K562 (cell line): Measurements from ENCODE around the gene SERPINE1. TPM values are rescaled to one million over a fixed set of nuclear protein-coding genes. Genes with fewer than 3 reads are reported as not detected.
A peak's percentile ranks its signal among the peaks of the same experiment; 100 is the strongest.

ENCODE experiments used
- E2F3 ChIP-seq: fragments of 250-450 bp; sonication (Bioruptor Pico); IDR thresholded peaks from 2 replicates; pipeline ENCODE4 v1.4.0; 2020; ENCODE audit warnings: mild to moderate bottlenecking
- ESRRA ChIP-seq: fragments of 450-650 bp; IDR thresholded peaks from 2 replicates; pipeline ENCODE4 v1.6.1; 2014; ENCODE audit warnings: low read depth, mild to moderate bottlenecking, moderate library complexity, borderline replicate concordance
- ESRRB ChIP-seq: fragments of 250-450 bp; sonication (Bioruptor Pico); IDR thresholded peaks from 2 replicates; pipeline ENCODE4 v1.5.0; 2020; ENCODE audit warnings: mild to moderate bottlenecking, moderate library complexity, borderline replicate concordance
- ETV1 ChIP-seq: fragments of 450-650 bp; conservative IDR thresholded peaks from 2 replicates; pipeline ENCODE4 v1.6.1; 2016; ENCODE audit warnings: missing genetic modification characterization, control low read depth, low read depth, missing compliant biosample characterization
- FOSL1 ChIP-seq: fragments of 200-800 bp; sonication (Bioruptor generic); conservative IDR thresholded peaks from 2 replicates; pipeline ENCODE4 v1.6.1; 2016; ENCODE audit warnings: missing genetic modification characterization, missing compliant biosample characterization
- GTF2F1 ChIP-seq: IDR thresholded peaks from 2 replicates; pipeline ENCODE4 v1.6.1; 2011; ENCODE audit warnings: low read depth, low read length, improper control_type of control experiment
- HDAC6 ChIP-seq: IDR thresholded peaks from 2 replicates; pipeline ENCODE4 v1.6.1; 2012; ENCODE audit warnings: low read depth, mild to moderate bottlenecking, control low read depth, inconsistent platforms, low read length, moderate library complexity
- HMGN3 ChIP-seq: IDR thresholded peaks from 2 replicates; pipeline ENCODE4 v1.6.1; 2011; ENCODE audit warnings: borderline replicate concordance, low read depth, mild to moderate bottlenecking, mixed read lengths, low read length; ENCODE audit not compliant: insufficient read length; ENCODE audit errors: extremely low read depth
- NRF1 ChIP-seq, 2 experiments: fragments of 450-650 bp; IDR thresholded peaks in 1 of 2; conservative IDR thresholded peaks in 1 of 2; 2 replicates each; pipeline ENCODE4 v1.6.1; 2014; ENCODE audit warnings: mild to moderate bottlenecking in 2 of 2
- RBM15 ChIP-seq: fragments of 200-400 bp; formaldehyde crosslinking; IDR thresholded peaks from 2 replicates; pipeline ENCODE4 v1.6.1; 2018; ENCODE audit warnings: mild to moderate bottlenecking, low read length, moderate library complexity; ENCODE audit not compliant: insufficient read depth
- SOX6 ChIP-seq: fragments of 450-650 bp; IDR thresholded peaks from 2 replicates; pipeline ENCODE4 v1.6.1; 2014; ENCODE audit warnings: mild to moderate bottlenecking
- TEAD4 ChIP-seq, 2 experiments: sonication (generic) in 1 of 2; formaldehyde crosslinking in 1 of 2; IDR thresholded peaks; 2 replicates each; pipeline versions ENCODE4 v1.6.1 to v1.8.0; 2012 to 2022; ENCODE audit warnings: borderline replicate concordance in 1 of 2, inconsistent platforms in 1 of 2, low read length in 1 of 2, mild to moderate bottlenecking in 1 of 2, missing genetic modification reagents in 1 of 2
- ZNF589 ChIP-seq: fragments of 200-800 bp; sonication (Bioruptor generic); IDR thresholded peaks from 2 replicates; pipeline ENCODE4 v1.6.1; 2016; ENCODE audit warnings: low read depth, missing genetic modification characterization, missing compliant biosample characterization
- ZSCAN32 ChIP-seq: fragments of 450-650 bp; formaldehyde crosslinking; IDR thresholded peaks from 2 replicates; pipeline ENCODE4 v1.4.0; 2020; ENCODE audit warnings: mild to moderate bottlenecking, moderate library complexity
- polyA plus RNA-seq, 8 experiments: library from polyadenylated mRNA; depleted of rRNA in 4 of 8; stranded (reverse) in 5 of 8; unstranded in 3 of 8; fragments of >200 nt; fragmentation: Nextera tagmentation in 2 of 8; fragmentation: Illumina TruSeq in 1 of 8; extraction: Ambion mirVana in 2 of 8; extraction: Trizol in 1 of 8; gene quantifications; 2 replicates each; pipeline versions ENCODE4 v1.2.1 to v1.2.3, GENCODE V29; 2011 to 2014; ENCODE audit warnings: inconsistent platforms in 1 of 8, missing spikeins in 1 of 8
- total RNA-seq, 7 experiments: library from RNA; depleted of rRNA in 6 of 7; stranded (reverse); fragments of >200 nt in 6 of 7; fragmentation: Illumina TruSeq in 2 of 7; extraction: Trizol in 2 of 7; gene quantifications; 2 replicates each; pipeline versions ENCODE4 v1.2.1 to v1.2.3, GENCODE V29; 2011 to 2021; ENCODE audit warnings: low replicate concordance in 1 of 7
- TF ChIP-seq, protein P1 (sequence below): fragments of 450-650 bp; formaldehyde crosslinking; conservative IDR thresholded peaks from 2 replicates; pipeline ENCODE4 v1.4.0; 2022; ENCODE audit warnings: mild to moderate bottlenecking, missing genetic modification characterization
- TF ChIP-seq, protein P2 (sequence below): fragments of 450-650 bp; IDR thresholded peaks from 2 replicates; pipeline ENCODE4 v1.6.1; 2014; ENCODE audit warnings: low read depth, mild to moderate bottlenecking, moderate library complexity, borderline replicate concordance
- TF ChIP-seq, protein P3 (sequence below): fragments of 450-650 bp; IDR thresholded peaks from 2 replicates; pipeline ENCODE4 v1.6.1; 2017; ENCODE audit warnings: antibody characterized with exemption, mild to moderate bottlenecking
- TF ChIP-seq, protein P4 (sequence below): fragments of 450-650 bp; formaldehyde crosslinking; IDR thresholded peaks from 2 replicates; pipeline ENCODE4 v1.4.0; 2020; ENCODE audit warnings: mild to moderate bottlenecking, moderate library complexity

SERPINE1 gene
- total and polyA plus RNA-seq, 9 of the 15 experiments (the other 6 are each of a cell fraction or from before 2014, with no cell fraction given): 0.22 to 4.8 (median 0.91) TPM

GRCh38 chr7:101169838-101170551 is 43.1 kb downstream of the SERPINE1 start (continued):
- TF ChIP-seq, protein P1, sequence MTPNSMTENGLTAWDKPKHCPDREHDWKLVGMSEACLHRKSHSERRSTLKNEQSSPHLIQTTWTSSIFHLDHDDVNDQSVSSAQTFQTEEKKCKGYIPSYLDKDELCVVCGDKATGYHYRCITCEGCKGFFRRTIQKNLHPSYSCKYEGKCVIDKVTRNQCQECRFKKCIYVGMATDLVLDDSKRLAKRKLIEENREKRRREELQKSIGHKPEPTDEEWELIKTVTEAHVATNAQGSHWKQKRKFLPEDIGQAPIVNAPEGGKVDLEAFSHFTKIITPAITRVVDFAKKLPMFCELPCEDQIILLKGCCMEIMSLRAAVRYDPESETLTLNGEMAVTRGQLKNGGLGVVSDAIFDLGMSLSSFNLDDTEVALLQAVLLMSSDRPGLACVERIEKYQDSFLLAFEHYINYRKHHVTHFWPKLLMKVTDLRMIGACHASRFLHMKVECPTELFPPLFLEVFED (CRISPR knock-in tag): no peak
- TF ChIP-seq FOSL1 (tag) (no peak), RBM15 (no peak), TEAD4 (IDR thresholded peaks at IDR 0.05; ENCODE audit: low read length) (no peak), TEAD4 (CRISPR knock-in tag; IDR thresholded peaks at IDR 0.05; ENCODE audit: borderline replicate concordance) (no peak), GTF2F1 (no peak), ZSCAN32 (no peak), ESRRA (no peak), ZNF589 (CRISPR knock-in tag) (no peak), SOX6 (no peak), HDAC6 (no peak), ESRRB (CRISPR knock-in tag) (no peak), ETV1 (tag) (no peak), HMGN3 (peak; percentile 58), NRF1 (conservative IDR thresholded peaks at IDR 0.05 in 1 of 2, IDR thresholded peaks at IDR 0.05 in 1 of 2) (peak; percentile 57 to 68; a peak in 3 of 4 replicates), E2F3 (CRISPR knock-in tag) (0 out of 2 replicates have a peak, but pooled peaks have one; percentile 32)
- TF ChIP-seq, protein P2, sequence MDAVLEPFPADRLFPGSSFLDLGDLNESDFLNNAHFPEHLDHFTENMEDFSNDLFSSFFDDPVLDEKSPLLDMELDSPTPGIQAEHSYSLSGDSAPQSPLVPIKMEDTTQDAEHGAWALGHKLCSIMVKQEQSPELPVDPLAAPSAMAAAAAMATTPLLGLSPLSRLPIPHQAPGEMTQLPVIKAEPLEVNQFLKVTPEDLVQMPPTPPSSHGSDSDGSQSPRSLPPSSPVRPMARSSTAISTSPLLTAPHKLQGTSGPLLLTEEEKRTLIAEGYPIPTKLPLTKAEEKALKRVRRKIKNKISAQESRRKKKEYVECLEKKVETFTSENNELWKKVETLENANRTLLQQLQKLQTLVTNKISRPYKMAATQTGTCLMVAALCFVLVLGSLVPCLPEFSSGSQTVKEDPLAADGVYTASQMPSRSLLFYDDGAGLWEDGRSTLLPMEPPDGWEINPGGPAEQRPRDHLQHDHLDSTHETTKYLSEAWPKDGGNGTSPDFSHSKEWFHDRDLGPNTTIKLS: no peak
- TF ChIP-seq, protein P3, sequence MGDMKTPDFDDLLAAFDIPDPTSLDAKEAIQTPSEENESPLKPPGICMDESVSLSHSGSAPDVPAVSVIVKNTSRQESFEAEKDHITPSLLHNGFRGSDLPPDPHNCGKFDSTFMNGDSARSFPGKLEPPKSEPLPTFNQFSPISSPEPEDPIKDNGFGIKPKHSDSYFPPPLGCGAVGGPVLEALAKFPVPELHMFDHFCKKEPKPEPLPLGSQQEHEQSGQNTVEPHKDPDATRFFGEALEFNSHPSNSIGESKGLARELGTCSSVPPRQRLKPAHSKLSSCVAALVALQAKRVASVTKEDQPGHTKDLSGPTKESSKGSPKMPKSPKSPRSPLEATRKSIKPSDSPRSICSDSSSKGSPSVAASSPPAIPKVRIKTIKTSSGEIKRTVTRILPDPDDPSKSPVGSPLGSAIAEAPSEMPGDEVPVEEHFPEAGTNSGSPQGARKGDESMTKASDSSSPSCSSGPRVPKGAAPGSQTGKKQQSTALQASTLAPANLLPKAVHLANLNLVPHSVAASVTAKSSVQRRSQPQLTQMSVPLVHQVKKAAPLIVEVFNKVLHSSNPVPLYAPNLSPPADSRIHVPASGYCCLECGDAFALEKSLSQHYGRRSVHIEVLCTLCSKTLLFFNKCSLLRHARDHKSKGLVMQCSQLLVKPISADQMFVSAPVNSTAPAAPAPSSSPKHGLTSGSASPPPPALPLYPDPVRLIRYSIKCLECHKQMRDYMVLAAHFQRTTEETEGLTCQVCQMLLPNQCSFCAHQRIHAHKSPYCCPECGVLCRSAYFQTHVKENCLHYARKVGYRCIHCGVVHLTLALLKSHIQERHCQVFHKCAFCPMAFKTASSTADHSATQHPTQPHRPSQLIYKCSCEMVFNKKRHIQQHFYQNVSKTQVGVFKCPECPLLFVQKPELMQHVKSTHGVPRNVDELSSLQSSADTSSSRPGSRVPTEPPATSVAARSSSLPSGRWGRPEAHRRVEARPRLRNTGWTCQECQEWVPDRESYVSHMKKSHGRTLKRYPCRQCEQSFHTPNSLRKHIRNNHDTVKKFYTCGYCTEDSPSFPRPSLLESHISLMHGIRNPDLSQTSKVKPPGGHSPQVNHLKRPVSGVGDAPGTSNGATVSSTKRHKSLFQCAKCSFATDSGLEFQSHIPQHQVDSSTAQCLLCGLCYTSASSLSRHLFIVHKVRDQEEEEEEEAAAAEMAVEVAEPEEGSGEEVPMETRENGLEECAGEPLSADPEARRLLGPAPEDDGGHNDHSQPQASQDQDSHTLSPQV: no peak
- TF ChIP-seq, protein P4, sequence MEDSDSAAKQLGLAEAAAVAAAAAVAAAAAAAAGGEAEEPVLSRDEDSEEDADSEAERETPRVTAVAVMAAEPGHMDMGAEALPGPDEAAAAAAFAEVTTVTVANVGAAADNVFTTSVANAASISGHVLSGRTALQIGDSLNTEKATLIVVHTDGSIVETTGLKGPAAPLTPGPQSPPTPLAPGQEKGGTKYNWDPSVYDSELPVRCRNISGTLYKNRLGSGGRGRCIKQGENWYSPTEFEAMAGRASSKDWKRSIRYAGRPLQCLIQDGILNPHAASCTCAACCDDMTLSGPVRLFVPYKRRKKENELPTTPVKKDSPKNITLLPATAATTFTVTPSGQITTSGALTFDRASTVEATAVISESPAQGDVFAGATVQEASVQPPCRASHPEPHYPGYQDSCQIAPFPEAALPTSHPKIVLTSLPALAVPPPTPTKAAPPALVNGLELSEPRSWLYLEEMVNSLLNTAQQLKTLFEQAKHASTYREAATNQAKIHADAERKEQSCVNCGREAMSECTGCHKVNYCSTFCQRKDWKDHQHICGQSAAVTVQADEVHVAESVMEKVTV (CRISPR knock-in tag): peak; percentile 37; the same call in 1 of the 2 replicates
